K562 (cell line): Measurements from ENCODE around the gene LRPAP1. TPM values are rescaled to one million over a fixed set of nuclear protein-coding genes. Genes with fewer than 3 reads are reported as not detected.

Source experiments
- ATAC-seq: fragments of 200-7000 bp; cut with Tn5 transposase; 3 replicates; pipeline ENCODE4 v1.9.1; 2020; ENCODE audit warnings: moderate library complexity
- BruUV-seq: library from RNA; stranded (reverse); fragments of 400-500 nt; replicated peaks from 2 replicates; lab custom pipeline; 2021; lab: Mats Ljungman, UMichigan
- CTCF ChIA-PET: fragments of 300-600 bp; formaldehyde crosslinking; extraction: SDS; loops from one replicate; lab custom pipeline; 2021; ENCODE audit warnings: low intra/inter-chr PET ratio; lab: Yijun Ruan, JAX
- POLR2A ChIA-PET: fragments of 300-600, 350-650 bp; sonication (Branson Sonifier 250); formaldehyde crosslinking; extraction: SDS; loops from one replicate; lab custom pipeline; 2021; ENCODE audit warnings: antibody characterized with exemption, inconsistent platforms; lab: Yijun Ruan, JAX
- DNase-seq, 4 experiments: peaks; one replicate each; pipeline versions ENCODE4 v3.0.0 to v3.0.0-alpha.2; 2011 to 2018; ENCODE audit warnings: low spot score in 3 of 4, mixed read lengths in 3 of 4; ENCODE audit errors: extremely low read depth in 1 of 4
- FAIRE-seq: peaks from 2 replicates; lab custom pipeline; 2011; peaks lifted over from hg19 to GRCh38; lab: Jason Lieb, UNC
- H2AFZ ChIP-seq: 2 replicates; pipeline ENCODE4 v1.6.0; 2011; ENCODE audit warnings: low read depth, low read length, control low read depth, inconsistent platforms
- H3K27ac ChIP-seq: fragments of 200-600 bp; 3 replicates; pipeline ENCODE4 v1.8.0; 2011; ENCODE audit warnings: low read depth, mild to moderate bottlenecking, control low read depth, inconsistent platforms, low read length, moderate library complexity, mixed read lengths; ENCODE audit errors: extremely low read depth
- H3K27me3 ChIP-seq, 2 experiments: fragments of 300-600 bp in 1 of 2; 2 replicates in 1 of 2; 3 replicates in 1 of 2; pipeline versions ENCODE4 v1.6.0 to v1.8.0; 2011; ENCODE audit warnings: inconsistent platforms in 2 of 2, low read length in 2 of 2, mild to moderate bottlenecking in 1 of 2, mixed read lengths in 1 of 2, moderate library complexity in 1 of 2; ENCODE audit not compliant: control insufficient read depth in 2 of 2, insufficient read depth in 2 of 2
- H3K36me3 ChIP-seq: fragments of 300-600 bp; 3 replicates; pipeline ENCODE4 v1.8.0; 2011; ENCODE audit warnings: mild to moderate bottlenecking, low read length, inconsistent platforms; ENCODE audit not compliant: control insufficient read depth, insufficient read depth
- H3K4me1 ChIP-seq, 2 experiments: fragments of 200-600 bp in 1 of 2; replicated peaks in 1 of 2; 2 replicates in 1 of 2; 3 replicates in 1 of 2; pipeline versions ENCODE4 v1.5.1 to v1.8.0; 2011; ENCODE audit warnings: inconsistent platforms in 2 of 2, low read length in 2 of 2, mild to moderate bottlenecking in 1 of 2, mixed read lengths in 1 of 2, moderate library complexity in 1 of 2; ENCODE audit not compliant: control insufficient read depth in 2 of 2, insufficient read depth in 2 of 2
- H3K4me2 ChIP-seq: 2 replicates; pipeline ENCODE4 v1.6.1; 2011; ENCODE audit warnings: low read length, control low read depth, inconsistent platforms, mixed read lengths; ENCODE audit not compliant: insufficient read depth
- H3K4me3 ChIP-seq: fragments of 200-600 bp; sonication (generic), shearing (Covaris generic); 2 replicates; pipeline ENCODE4 v1.5.1; 2016; ENCODE audit warnings: control low read depth, inconsistent platforms
- H3K79me2 ChIP-seq: fragments of 200-600 bp; 3 replicates; pipeline ENCODE4 v1.8.0; 2011; ENCODE audit warnings: low read length, inconsistent platforms; ENCODE audit not compliant: control insufficient read depth, insufficient read depth
- H3K9ac ChIP-seq, 2 experiments: 2 replicates each; pipeline versions ENCODE4 v1.6.0 to v1.6.1; 2011; ENCODE audit warnings: low read depth in 2 of 2, low read length in 2 of 2, control low read depth in 1 of 2, inconsistent platforms in 1 of 2, mild to moderate bottlenecking in 1 of 2, mixed read lengths in 1 of 2; ENCODE audit not compliant: insufficient read depth in 1 of 2
- H3K9me1 ChIP-seq: one replicate; pipeline ENCODE4 v1.6.0; 2011; ENCODE audit warnings: inconsistent platforms, mild to moderate bottlenecking, low read length, moderate library complexity; ENCODE audit not compliant: control insufficient read depth, insufficient read depth
- H3K9me3 ChIP-seq: replicated peaks from 2 replicates; pipeline ENCODE4 v1.5.1; 2011; ENCODE audit warnings: low read depth, low read length, inconsistent platforms; ENCODE audit not compliant: control insufficient read depth, insufficient read depth
- H4K20me1 ChIP-seq: replicated peaks from 2 replicates; pipeline ENCODE4 v1.6.1; 2011; ENCODE audit warnings: low read length, inconsistent platforms, mixed read lengths; ENCODE audit not compliant: control insufficient read depth, insufficient read depth
- BRCA1 ChIP-seq, 2 experiments: fragments of 450-650 bp in 1 of 2; sonication (generic) in 1 of 2; formaldehyde crosslinking in 1 of 2; IDR thresholded peaks; 2 replicates each; pipeline versions ENCODE4 v1.5.0 to v1.6.1; 2017 to 2020; ENCODE audit warnings: mild to moderate bottlenecking in 1 of 2, missing genetic modification reagents in 1 of 2
- CHCHD3 ChIP-seq: fragments of 250-450 bp; sonication (Bioruptor Pico); IDR thresholded peaks from 2 replicates; pipeline ENCODE4 v2.1.2; 2022; ENCODE audit warnings: mild to moderate bottlenecking
- POLR2G ChIP-seq: fragments of 200-400 bp; formaldehyde crosslinking; IDR thresholded peaks from 2 replicates; pipeline ENCODE4 v1.6.1; 2017; ENCODE audit warnings: low read depth, mild to moderate bottlenecking, antibody characterized with exemption, low read length, moderate library complexity
- STAT5B ChIP-seq: fragments of 250-450 bp; sonication (Bioruptor Pico); IDR thresholded peaks from 2 replicates; pipeline ENCODE4 v1.8.0; 2021; ENCODE audit warnings: mild to moderate bottlenecking, inconsistent platforms
- TRIM28 ChIP-seq: fragments of 450-650 bp; IDR thresholded peaks from 2 replicates; pipeline ENCODE4 v1.6.1; 2017
- WGBS: fragments of 100-300 bp; shearing (Covaris generic); methylation state at CpG from one replicate; pipeline ENCODE4 v1.1.6; 2016; ENCODE audit warnings: low coverage, mixed read lengths; ENCODE audit not compliant: insufficient coverage; ENCODE audit errors: missing lambda C conversion rate; 5-methylcytosine and 5-hydroxymethylcytosine counted together
- in situ Hi-C: fragments of 300-500 bp; cut with MboI; formaldehyde crosslinking; loops from 4 replicates; pipeline ENCODE4 v1.15.0; 2018; ENCODE audit warnings: inconsistent platforms, mixed read lengths
- intact Hi-C: fragments of 100-400 bp; cut with micrococcal nuclease; formaldehyde crosslinking; loops from 2 replicates; pipeline ENCODE4 v1.14.2; 2022
- polyA plus RNA-seq, 8 experiments: library from polyadenylated mRNA; depleted of rRNA in 4 of 8; stranded (reverse) in 5 of 8; unstranded in 3 of 8; fragments of >200 nt; fragmentation: Nextera tagmentation in 2 of 8; fragmentation: Illumina TruSeq in 1 of 8; extraction: Ambion mirVana in 2 of 8; extraction: Trizol in 1 of 8; gene quantifications; 2 replicates each; pipeline versions ENCODE4 v1.2.1 to v1.2.3, GENCODE V29; 2011 to 2014; ENCODE audit warnings: inconsistent platforms in 1 of 8, missing spikeins in 1 of 8
- total RNA-seq, 7 experiments: library from RNA; depleted of rRNA in 6 of 7; stranded (reverse); fragments of >200 nt in 6 of 7; fragmentation: Illumina TruSeq in 2 of 7; extraction: Trizol in 2 of 7; gene quantifications; 2 replicates each; pipeline versions ENCODE4 v1.2.1 to v1.2.3, GENCODE V29; 2011 to 2021; ENCODE audit warnings: low replicate concordance in 1 of 7

The LRPAP1 gene
- total and polyA plus RNA-seq, 9 of the 15 experiments (the other 6 are each of a cell fraction or from before 2014, with no cell fraction given) = 1.1 to 75.5 (median 41.8) TPM

DNA sequence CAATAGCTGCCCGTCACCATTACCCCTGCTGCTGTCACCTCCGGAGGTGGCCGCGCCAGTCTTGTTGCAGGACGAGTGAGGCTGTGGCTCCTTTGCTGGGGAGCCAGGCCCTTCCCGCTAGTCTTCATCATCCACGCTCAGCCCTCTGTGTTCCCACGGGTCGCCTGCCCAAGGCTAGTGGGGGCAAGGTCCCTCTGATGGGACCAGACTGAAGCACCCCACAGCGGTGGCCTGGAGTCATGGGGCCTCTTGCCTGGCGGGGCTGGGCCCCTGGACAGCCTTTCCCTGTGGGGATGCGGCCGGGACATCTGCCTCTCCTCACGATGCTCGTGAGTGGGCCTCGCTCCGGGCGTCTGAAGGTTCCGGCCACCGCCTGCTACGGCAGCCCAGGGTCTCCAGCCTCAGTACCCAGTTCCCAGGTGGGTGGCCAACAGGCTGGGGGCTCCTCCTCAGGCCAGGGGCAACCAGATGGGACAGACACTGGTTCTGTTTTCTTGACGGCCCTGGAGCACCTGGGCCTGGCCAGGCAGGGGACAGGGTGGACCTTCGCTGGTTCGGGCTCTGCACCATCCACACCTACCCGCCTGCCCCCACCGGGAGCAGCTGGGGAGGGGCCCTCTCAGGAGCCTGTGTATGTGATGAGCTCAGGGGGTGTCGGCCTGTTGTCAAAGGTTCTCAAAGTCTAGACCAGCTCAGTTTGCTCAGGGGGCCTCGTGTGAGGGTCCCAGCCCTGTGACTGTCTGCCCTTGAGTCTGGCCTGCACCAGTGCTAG lies 36.8 kb downstream of the LRPAP1 start:
- H3K27ac ChIP-seq = no peak overlapping the region
- H3K4me2 ChIP-seq = no peak overlapping the region
- DNase-seq (no peak), ATAC-seq (no peak), FAIRE-seq (no peak)
- peaks cover 30% of the 10 kb centered on the region; the same call in 1 of the 2 replicates for H4K20me1 ChIP-seq
- BruUV-seq = no TSS peak
- no peak overlapping the region for H3K4me3 ChIP-seq
- peak overlapping the region in 1 of 2 experiments; percentile 36; a peak in 2 of 4 replicates for H3K9ac ChIP-seq
- no peaks in the 10 kb centered on the region for H3K9me3 ChIP-seq
- no peaks in the 10 kb centered on the region for H3K36me3 ChIP-seq
- TF ChIP-seq POLR2G (peak; percentile 35; the same call in 1 of the 2 replicates), CHCHD3 (no peak)
- ChIA-PET POLR2A (interaction anchor here (0.6 to 1.1 kb wide), 4 partner anchors 11 to 227 kb away, joined by 3 to 4 read pairs (median 3); no protein-coding TSS in a partner anchor), CTCF (no interaction called here)
- WGBS = 12% methylated on average over 19 of the region's 28 CpGs
- H3K27me3 ChIP-seq = peaks cover 17 to 58% of the 10 kb centered on the region in 2 experiments
- H3K79me2 ChIP-seq = no peaks in the 10 kb centered on the region
- intact Hi-C loops (no loop called here), in situ Hi-C loops (no loop called here)
- H2AFZ ChIP-seq = no peak overlapping the region
- H3K4me1 ChIP-seq = peaks cover 0 to 66% of the 10 kb centered on the region in 2 experiments; a peak in 2 of 5 replicates
- H3K9me1 ChIP-seq = no peaks in the 10 kb centered on the region

DNA sequence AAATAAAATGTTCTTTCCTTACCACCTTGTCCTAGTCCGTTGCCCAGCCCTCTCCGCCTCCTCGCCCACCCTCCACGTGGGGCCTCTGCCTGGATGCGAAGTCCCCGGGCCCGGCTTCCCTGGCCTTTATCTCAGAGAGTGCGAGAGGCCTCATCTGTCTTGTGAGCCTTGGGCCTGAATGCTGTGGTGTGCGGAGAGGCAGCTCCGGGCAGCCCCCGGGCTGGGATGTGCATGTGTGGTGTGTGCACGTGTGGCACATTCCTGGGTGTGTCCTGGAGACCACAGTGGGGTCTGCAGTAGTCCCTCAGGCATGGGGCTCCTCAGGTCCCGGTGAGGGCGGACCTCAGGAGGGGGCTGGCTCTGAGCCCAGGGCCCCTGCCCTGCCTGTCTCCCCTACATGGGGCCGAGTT lies 37.8 kb downstream of the LRPAP1 start:
- Histone ChIP-seq H3K4me1 (peaks cover 0 to 59% of the 10 kb centered on the region in 2 experiments; a peak in 2 of 5 replicates), H3K27me3 (peaks cover 17 to 58% of the 10 kb centered on the region in 2 experiments), H3K4me3 (no peak overlapping the region), H3K27ac (no peak overlapping the region), H3K9me1 (no peaks in the 10 kb centered on the region), H3K79me2 (no peaks in the 10 kb centered on the region), H3K9me3 (no peaks in the 10 kb centered on the region), H4K20me1 (peaks cover 30% of the 10 kb centered on the region; the same call in 1 of the 2 replicates), H3K36me3 (no peaks in the 10 kb centered on the region), H2AFZ (no peak overlapping the region), H3K9ac (peak overlapping the region in 1 of 2 experiments; percentile 36; a peak in 1 of 4 replicates), H3K4me2 (no peak overlapping the region)
- in situ Hi-C loops = no loop called here
- FAIRE-seq (no peak), ATAC-seq (peak; percentile 20), DNase-seq (no peak)
- BruUV-seq = no TSS peak
- POLR2A ChIA-PET = interaction anchor here (0.6 to 0.7 kb wide), 2 partner anchors 13 to 192 kb away, joined by 3 read pairs; no protein-coding TSS in a partner anchor
- intact Hi-C loops = no loop called here
- no peak for TF ChIP-seq BRCA1 (IDR thresholded peaks at IDR 0.05)
- TF ChIP-seq BRCA1 (CRISPR knock-in tag; IDR thresholded peaks at IDR 0.05) = no peak
- TF ChIP-seq STAT5B (CRISPR knock-in tag) = no peak
- TF ChIP-seq POLR2G = 0 out of 2 replicates have a peak, but pooled peaks have one; percentile 4
- TF ChIP-seq TRIM28 = no peak
- 9% methylated on average over 15 of the region's 15 CpGs for WGBS
- CTCF ChIA-PET = no interaction called here
